ENCODE data around the gene HLA-DPA1.
"Not testable (repeated sequence)": the region's sequence is repeated elsewhere in the genome, so short reads cannot be mapped to it uniquely, and the experiment has no call there.

HLA-DPA1 gene

GRCh38 chr6:33065312-33065711, 8.1 kb downstream of the HLA-DPA1 start:
- H2BK12ac ChIP-seq (ENCODE audit: low read length): no peak overlapping the region
- H2BK15ac ChIP-seq (ENCODE audit: low read length): no peak overlapping the region
- H3K9me3 ChIP-seq (replicated peaks in 1 of 2; ENCODE audit: control insufficient read depth in 2 of 2, insufficient read depth in 1 of 2, low read depth in 1 of 2, low read length in 2 of 2): no peaks in the 10 kb centered on the region
- WGBS, 2 donors (ENCODE audit: extremely low coverage in 2 of 2, insufficient read length in 2 of 2, insufficient replicate concordance in 1 of 2): no CpG with 5 or more reads among the region's 4 CpGs
- peak overlapping the region; percentile 46 for H2AK5ac ChIP-seq (ENCODE audit: low read depth, low read length)
- no peak overlapping the region for H2BK5ac ChIP-seq (ENCODE audit: low read length)
- H2BK120ac ChIP-seq (ENCODE audit: low read depth, low read length): no peak overlapping the region
- no peak for DNase-seq (ENCODE audit: low spot score)
- no peak overlapping the region for H3K4me3 ChIP-seq (ENCODE audit: low read length in 2 of 2)
- no peak overlapping the region for H2AFZ ChIP-seq (ENCODE audit: low read length)
- no peaks in the 10 kb centered on the region for H3K27me3 ChIP-seq (ENCODE audit: control insufficient read depth in 3 of 3, insufficient read depth in 3 of 3, low read depth in 1 of 3, low read length in 3 of 3)
- H4K8ac ChIP-seq (ENCODE audit: low read depth, low read length): peak overlapping the region; percentile 97
- H4K91ac ChIP-seq (ENCODE audit: low read depth, low read length, poor library complexity): no peak overlapping the region
- H3K14ac ChIP-seq (ENCODE audit: low read length): peak overlapping the region; percentile 47
- H3K4me1 ChIP-seq (ENCODE audit: control insufficient read depth in 2 of 2, insufficient read depth in 1 of 2, low read depth in 1 of 2, low read length in 2 of 2): no peaks in the 10 kb centered on the region
- no peaks in the 10 kb centered on the region for H3K79me1 ChIP-seq (ENCODE audit: low read depth, low read length)
- no peak overlapping the region for H3K23ac ChIP-seq (ENCODE audit: low read depth, low read length, poor library complexity)
- no peaks in the 10 kb centered on the region for H3K36me3 ChIP-seq (replicated peaks in 1 of 2; ENCODE audit: control insufficient read depth in 2 of 2, insufficient read depth in 2 of 2, low read length in 2 of 2)
- H3K4me2 ChIP-seq (ENCODE audit: insufficient read depth, low read length, poor library complexity, severe bottlenecking): no peak overlapping the region
- no peak overlapping the region for H3K9ac ChIP-seq (ENCODE audit: low read depth, low read length, poor library complexity)
- H3K18ac ChIP-seq (ENCODE audit: low read length): no peak overlapping the region
- no peak overlapping the region for H3K4ac ChIP-seq (ENCODE audit: low read length)
- no peak overlapping the region for H3K27ac ChIP-seq (replicated peaks; ENCODE audit: low read length)

- no peak overlapping the region for H2BK15ac ChIP-seq (ENCODE audit: low read length)
- no peaks in the 10 kb centered on the region for H3K9me3 ChIP-seq (replicated peaks in 1 of 2; ENCODE audit: control insufficient read depth in 2 of 2, insufficient read depth in 1 of 2, low read depth in 1 of 2, low read length in 2 of 2)
- no peak overlapping the region for H2BK5ac ChIP-seq (ENCODE audit: low read length)
- no peak overlapping the region for H3K4ac ChIP-seq (ENCODE audit: low read length)
- no peak overlapping the region for H3K14ac ChIP-seq (ENCODE audit: low read length)
- no peak overlapping the region for H2BK12ac ChIP-seq (ENCODE audit: low read length)
- no peak overlapping the region for H3K4me3 ChIP-seq (ENCODE audit: low read length in 2 of 2)
- no peak overlapping the region for H3K18ac ChIP-seq (ENCODE audit: low read length)
- no peak overlapping the region for H3K27ac ChIP-seq (replicated peaks; ENCODE audit: low read length)
- no peak overlapping the region for H3K4me2 ChIP-seq (ENCODE audit: insufficient read depth, low read length, poor library complexity, severe bottlenecking)
- WGBS, 2 donors (ENCODE audit: extremely low coverage in 2 of 2, insufficient read length in 2 of 2, insufficient replicate concordance in 1 of 2): no CpG with 5 or more reads among the region's 4 CpGs
- H3K4me1 ChIP-seq (ENCODE audit: control insufficient read depth in 2 of 2, insufficient read depth in 1 of 2, low read depth in 1 of 2, low read length in 2 of 2): no peaks in the 10 kb centered on the region
- no peaks in the 10 kb centered on the region for H3K79me1 ChIP-seq (ENCODE audit: low read depth, low read length)
- H2AK5ac ChIP-seq (ENCODE audit: low read depth, low read length): no peak overlapping the region
- H3K27me3 ChIP-seq (ENCODE audit: control insufficient read depth in 3 of 3, insufficient read depth in 3 of 3, low read depth in 1 of 3, low read length in 3 of 3): no peaks in the 10 kb centered on the region
- H4K8ac ChIP-seq (ENCODE audit: low read depth, low read length): no peak overlapping the region
- H2AFZ ChIP-seq (ENCODE audit: low read length): no peak overlapping the region
- no peak overlapping the region for H3K9ac ChIP-seq (ENCODE audit: low read depth, low read length, poor library complexity)
- H4K91ac ChIP-seq (ENCODE audit: low read depth, low read length, poor library complexity): no peak overlapping the region
- no peak overlapping the region for H3K23ac ChIP-seq (ENCODE audit: low read depth, low read length, poor library complexity)
- DNase-seq (ENCODE audit: low spot score): no peak
- no peak overlapping the region for H2BK120ac ChIP-seq (ENCODE audit: low read depth, low read length)
- no peaks in the 10 kb centered on the region for H3K36me3 ChIP-seq (replicated peaks in 1 of 2; ENCODE audit: control insufficient read depth in 2 of 2, insufficient read depth in 2 of 2, low read length in 2 of 2)
These were observed 8.7 kb downstream of the HLA-DPA1 start for GRCh38 chr6:33064723-33065122.

- H3K4me3 ChIP-seq (ENCODE audit: low read length in 2 of 2); DNase-seq (ENCODE audit: low spot score); H3K14ac ChIP-seq (ENCODE audit: low read length); H3K9me3 ChIP-seq (replicated peaks in 1 of 2; ENCODE audit: control insufficient read depth in 2 of 2, insufficient read depth in 1 of 2, low read depth in 1 of 2, low read length in 2 of 2); H2BK120ac ChIP-seq (ENCODE audit: low read depth, low read length); H3K18ac ChIP-seq (ENCODE audit: low read length); H3K4me2 ChIP-seq (ENCODE audit: insufficient read depth, low read length, poor library complexity, severe bottlenecking); H4K91ac ChIP-seq (ENCODE audit: low read depth, low read length, poor library complexity); H2AK5ac ChIP-seq (ENCODE audit: low read depth, low read length); H2AFZ ChIP-seq (ENCODE audit: low read length); H3K27me3 ChIP-seq (ENCODE audit: control insufficient read depth in 3 of 3, insufficient read depth in 3 of 3, low read depth in 1 of 3, low read length in 3 of 3); H3K23ac ChIP-seq (ENCODE audit: low read depth, low read length, poor library complexity); H2BK15ac ChIP-seq (ENCODE audit: low read length); H2BK5ac ChIP-seq (ENCODE audit: low read length); H3K9ac ChIP-seq (ENCODE audit: low read depth, low read length, poor library complexity); H3K4me1 ChIP-seq (ENCODE audit: control insufficient read depth in 2 of 2, insufficient read depth in 1 of 2, low read depth in 1 of 2, low read length in 2 of 2); H4K8ac ChIP-seq (ENCODE audit: low read depth, low read length); H2BK12ac ChIP-seq (ENCODE audit: low read length); H3K79me1 ChIP-seq (ENCODE audit: low read depth, low read length); H3K36me3 ChIP-seq (replicated peaks in 1 of 2; ENCODE audit: control insufficient read depth in 2 of 2, insufficient read depth in 2 of 2, low read length in 2 of 2); H3K27ac ChIP-seq (replicated peaks; ENCODE audit: low read length); H3K4ac ChIP-seq (ENCODE audit: low read length): not testable (repeated sequence)
- no CpG with 5 or more reads among the region's 5 CpGs for WGBS, 2 donors (ENCODE audit: extremely low coverage in 2 of 2, insufficient read length in 2 of 2, insufficient replicate concordance in 1 of 2)
These were observed 10.0 kb downstream of the HLA-DPA1 start for GRCh38 chr6:33063435-33063834.

- H2AK5ac ChIP-seq (ENCODE audit: low read depth, low read length): no peak overlapping the region
- H2BK15ac ChIP-seq (ENCODE audit: low read length): no peak overlapping the region
- no peak overlapping the region for H2BK120ac ChIP-seq (ENCODE audit: low read depth, low read length)
- peak overlapping the region; percentile 35 for H2AFZ ChIP-seq (ENCODE audit: low read length)
- no peak overlapping the region for H3K9ac ChIP-seq (ENCODE audit: low read depth, low read length, poor library complexity)
- no peaks in the 10 kb centered on the region for H3K79me1 ChIP-seq (ENCODE audit: low read depth, low read length)
- no peak overlapping the region for H3K4me3 ChIP-seq (ENCODE audit: low read length in 2 of 2)
- H2BK5ac ChIP-seq (ENCODE audit: low read length): no peak overlapping the region
- no peaks in the 10 kb centered on the region for H3K4me1 ChIP-seq (ENCODE audit: control insufficient read depth in 2 of 2, insufficient read depth in 1 of 2, low read depth in 1 of 2, low read length in 2 of 2)
- no peak overlapping the region for H4K8ac ChIP-seq (ENCODE audit: low read depth, low read length)
- no peak overlapping the region for H3K23ac ChIP-seq (ENCODE audit: low read depth, low read length, poor library complexity)
- H3K9me3 ChIP-seq (replicated peaks in 1 of 2; ENCODE audit: control insufficient read depth in 2 of 2, insufficient read depth in 1 of 2, low read depth in 1 of 2, low read length in 2 of 2): no peaks in the 10 kb centered on the region
- WGBS, 2 donors (ENCODE audit: extremely low coverage in 2 of 2, insufficient read length in 2 of 2, insufficient replicate concordance in 1 of 2): no CpG with 5 or more reads among the region's 2 CpGs
- H3K36me3 ChIP-seq (replicated peaks in 1 of 2; ENCODE audit: control insufficient read depth in 2 of 2, insufficient read depth in 2 of 2, low read length in 2 of 2): no peaks in the 10 kb centered on the region
- H3K18ac ChIP-seq (ENCODE audit: low read length): no peak overlapping the region
- no peak overlapping the region for H3K27ac ChIP-seq (replicated peaks; ENCODE audit: low read length)
- H3K4ac ChIP-seq (ENCODE audit: low read length): no peak overlapping the region
- H2BK12ac ChIP-seq (ENCODE audit: low read length): no peak overlapping the region
- H3K27me3 ChIP-seq (ENCODE audit: control insufficient read depth in 3 of 3, insufficient read depth in 3 of 3, low read depth in 1 of 3, low read length in 3 of 3): peaks cover 0 to 9% (median 0%) of the 10 kb centered on the region in 3 experiments
- no peak overlapping the region for H3K4me2 ChIP-seq (ENCODE audit: insufficient read depth, low read length, poor library complexity, severe bottlenecking)
- H3K14ac ChIP-seq (ENCODE audit: low read length): no peak overlapping the region
- no peak for DNase-seq (ENCODE audit: low spot score)
- no peak overlapping the region for H4K91ac ChIP-seq (ENCODE audit: low read depth, low read length, poor library complexity)
These were observed 11.5 kb downstream of the HLA-DPA1 start for GRCh38 chr6:33061987-33062386.
